ENCODE results near the gene ATG5. TPM values are rescaled to one million over a fixed set of nuclear protein-coding genes. Genes with fewer than 3 reads are reported as not detected.

The ATG5 gene
- total RNA-seq, 2 donors from 2014 or later = 42.1 to 48.0 TPM

DNA sequence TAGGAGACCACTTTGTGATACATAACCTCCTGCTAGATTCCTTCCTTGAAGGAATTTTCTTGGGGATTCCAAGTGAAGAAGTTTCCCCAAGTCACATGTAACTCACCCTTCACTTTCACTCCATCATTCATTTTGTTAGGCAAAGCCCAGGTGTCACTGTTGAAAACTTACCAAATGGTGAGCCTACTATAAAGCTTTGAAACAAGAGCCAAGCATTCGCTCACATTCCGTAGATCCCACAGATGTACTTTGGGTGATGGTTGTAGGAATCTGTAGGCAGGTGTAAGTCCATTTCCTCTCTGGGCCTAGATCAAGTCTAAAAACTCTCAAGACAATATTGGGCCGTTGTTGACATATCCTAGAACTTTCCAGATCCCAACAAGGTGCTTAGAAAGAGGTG is 165.4 kb downstream of the ATG5 start:
- H3K27me3 ChIP-seq = no peaks in the 10 kb centered on the region
- no peaks in the 10 kb centered on the region for H3K4me1 ChIP-seq
- H3K9me3 ChIP-seq = no peaks in the 10 kb centered on the region
- no peak for DNase-seq
- no peak overlapping the region for H3K9ac ChIP-seq (ENCODE audit: low read depth in 2 of 2, low read length in 2 of 2)
- no peak overlapping the region for H3K27ac ChIP-seq
- no peak overlapping the region for H3K4me3 ChIP-seq
- intact Hi-C loops (cut with DNase I) = no loop called here
- H3K36me3 ChIP-seq = no peaks in the 10 kb centered on the region
- no peak for TF ChIP-seq CTCF (IDR thresholded peaks at IDR 0.05)

DNA sequence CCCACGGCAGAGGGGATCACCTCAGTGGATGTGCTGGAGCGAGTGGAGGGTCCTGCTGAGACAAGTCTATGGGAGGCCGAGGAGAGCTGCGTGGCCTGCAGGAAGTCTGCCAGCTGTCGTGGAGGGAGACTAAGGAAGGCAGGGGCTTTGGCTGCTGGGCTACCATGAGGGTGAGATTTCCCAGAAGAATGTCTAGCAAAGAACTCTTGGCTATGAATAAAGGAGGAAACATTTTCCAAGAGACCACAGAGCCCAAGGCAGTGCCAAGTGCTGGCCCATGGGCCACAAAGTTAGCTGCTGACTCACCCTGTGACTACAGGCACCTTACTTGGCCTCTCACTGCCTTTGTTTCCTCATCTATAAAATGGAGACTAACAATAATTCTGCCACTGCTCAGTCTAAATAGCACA is 166.0 kb downstream of the ATG5 start:
- H3K9ac ChIP-seq (ENCODE audit: low read depth in 2 of 2, low read length in 2 of 2) = no peak overlapping the region
- no peak for DNase-seq
- H3K4me3 ChIP-seq = no peak overlapping the region
- H3K9me3 ChIP-seq = no peaks in the 10 kb centered on the region
- no peak overlapping the region for H3K27ac ChIP-seq
- H3K27me3 ChIP-seq = no peaks in the 10 kb centered on the region
- TF ChIP-seq CTCF (IDR thresholded peaks at IDR 0.05) = no peak
- H3K4me1 ChIP-seq = no peaks in the 10 kb centered on the region
- H3K36me3 ChIP-seq = no peaks in the 10 kb centered on the region
- intact Hi-C loops (cut with DNase I) = no loop called here

GRCh38 chr6:106158816-106159215 is 166.7 kb downstream of the ATG5 start:
- H3K4me1 ChIP-seq = no peaks in the 10 kb centered on the region
- no peaks in the 10 kb centered on the region for H3K27me3 ChIP-seq
- no peak overlapping the region for H3K27ac ChIP-seq
- no peaks in the 10 kb centered on the region for H3K36me3 ChIP-seq
- no peak for TF ChIP-seq CTCF (IDR thresholded peaks at IDR 0.05)
- H3K9me3 ChIP-seq = no peaks in the 10 kb centered on the region
- H3K4me3 ChIP-seq = no peak overlapping the region
- intact Hi-C loops (cut with DNase I) = no loop called here
- DNase-seq = no peak
- no peak overlapping the region for H3K9ac ChIP-seq (ENCODE audit: low read depth in 2 of 2, low read length in 2 of 2)

- Histone ChIP-seq H3K9me3 (no peaks in the 10 kb centered on the region), H3K27me3 (no peaks in the 10 kb centered on the region), H3K27ac (no peak overlapping the region), H3K36me3 (no peaks in the 10 kb centered on the region), H3K4me1 (no peaks in the 10 kb centered on the region), H3K4me3 (no peak overlapping the region), H3K9ac (ENCODE audit: low read depth in 2 of 2, low read length in 2 of 2) (no peak overlapping the region)
- TF ChIP-seq CTCF (IDR thresholded peaks at IDR 0.05) = no peak
- DNase-seq = no peak
- intact Hi-C loops (cut with DNase I) = no loop called here
Measured at GRCh38 chr6:106156863-106157262, 168.7 kb downstream of the ATG5 start.

DNA sequence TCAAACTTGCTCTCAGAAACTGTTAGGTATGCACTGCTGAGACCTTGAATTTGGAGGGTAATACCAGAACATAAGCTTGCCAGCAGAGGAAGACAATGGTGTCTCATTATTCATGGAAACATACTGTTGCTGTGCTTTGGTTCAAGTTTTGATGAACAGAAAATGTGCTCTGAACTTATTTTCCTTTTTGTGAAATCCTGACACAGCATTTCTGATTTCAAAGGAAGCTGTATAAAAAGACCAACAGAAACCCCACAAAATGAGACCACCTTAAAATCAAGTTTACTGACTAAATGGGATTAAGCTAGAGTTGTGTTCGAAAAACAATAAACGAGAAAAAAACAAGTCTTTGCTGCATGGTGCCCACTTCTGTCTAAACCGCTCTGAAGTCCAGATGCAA is 169.1 kb downstream of the ATG5 start:
- Histone ChIP-seq H3K36me3 (no peaks in the 10 kb centered on the region), H3K4me3 (no peak overlapping the region), H3K27me3 (no peaks in the 10 kb centered on the region), H3K9me3 (no peaks in the 10 kb centered on the region), H3K4me1 (no peaks in the 10 kb centered on the region), H3K27ac (no peak overlapping the region), H3K9ac (ENCODE audit: low read depth in 2 of 2, low read length in 2 of 2) (no peak overlapping the region)
- intact Hi-C loops (cut with DNase I) = no loop called here
- no peak for DNase-seq
- TF ChIP-seq CTCF (IDR thresholded peaks at IDR 0.05) = no peak

Measured in colonic mucosa (tissue), 4 donors.